GM19328 (cell line): ENCODE data around the gene SORCS1.
"Not testable (repeated sequence)": the region's sequence is repeated elsewhere in the genome, so short reads cannot be mapped to it uniquely, and the experiment has no call there.

Experiments
- ATAC-seq: cut with Tn5 transposase; IDR thresholded peaks from one replicate; pipeline ENCODE4 v1.9.1; 2021; ENCODE audit warnings: mild to moderate bottlenecking, moderate library complexity; ENCODE audit not compliant: unreplicated experiment

Gene SORCS1

GRCh38 chr10:107054469-107055156 is 109.9 kb downstream of the SORCS1 start:
- ATAC-seq = no peak

GRCh38 chr10:107051769-107052168 is 112.7 kb downstream of the SORCS1 start:
- no peak for ATAC-seq

- no peak for ATAC-seq
Measured at GRCh38 chr10:107043461-107043860, 121.0 kb downstream of the SORCS1 start.

GRCh38 chr10:107037192-107038122 is 127.0 kb downstream of the SORCS1 start:
- ATAC-seq = no peak

GRCh38 chr10:107033799-107034422 is 130.6 kb downstream of the SORCS1 start:
- ATAC-seq = no peak

GRCh38 chr10:107032700-107033401 is 131.7 kb downstream of the SORCS1 start:
- no peak for ATAC-seq

- ATAC-seq = no peak
Measured at GRCh38 chr10:107031931-107032699, 132.4 kb downstream of the SORCS1 start.

- ATAC-seq = no peak
Measured at GRCh38 chr10:107028236-107028635, 136.3 kb downstream of the SORCS1 start.

- no peak for ATAC-seq
Measured at GRCh38 chr10:107025676-107026075, 138.8 kb downstream of the SORCS1 start.

- ATAC-seq = not testable (repeated sequence)
Measured at GRCh38 chr10:107024033-107024432, 140.5 kb downstream of the SORCS1 start.

GRCh38 chr10:107022600-107023354 is 141.7 kb downstream of the SORCS1 start:
- ATAC-seq = no peak

- ATAC-seq = no peak
Measured at GRCh38 chr10:107019154-107019553, 145.4 kb downstream of the SORCS1 start.

GRCh38 chr10:107013258-107014006 is 151.1 kb downstream of the SORCS1 start:
- no peak for ATAC-seq

- ATAC-seq = no peak
Measured at GRCh38 chr10:107011992-107012391, 152.5 kb downstream of the SORCS1 start.

- ATAC-seq = no peak
Measured at GRCh38 chr10:107011105-107011504, 153.4 kb downstream of the SORCS1 start.

- no peak for ATAC-seq
Measured at GRCh38 chr10:107010531-107010930, 154.0 kb downstream of the SORCS1 start.

GRCh38 chr10:107004362-107004761 is 160.1 kb downstream of the SORCS1 start:
- no peak for ATAC-seq

- ATAC-seq = no peak
Measured at GRCh38 chr10:107002068-107002467, 162.4 kb downstream of the SORCS1 start.
